Measurements from ENCODE around the gene DZIP1L.

DZIP1L gene

GRCh38 chr3:138079901-138080300 lies 35.5 kb downstream of the DZIP1L start:
- Histone ChIP-seq H3K27me3 (ENCODE audit: low read length) (no peaks in the 10 kb centered on the region), H3K9ac (ENCODE audit: low read length) (no peak overlapping the region), H3K36me3 (ENCODE audit: low read length) (no peaks in the 10 kb centered on the region), H3K4me3 (ENCODE audit: insufficient read depth, low read length, poor library complexity, severe bottlenecking) (no peak overlapping the region), H3K27ac (ENCODE audit: low read depth, low read length) (no peak overlapping the region), H3K79me2 (ENCODE audit: insufficient read depth, low read length) (no peaks in the 10 kb centered on the region), H3K9me3 (ENCODE audit: insufficient read depth, low read length) (no peaks in the 10 kb centered on the region), H2AFZ (ENCODE audit: low read depth, low read length, severe bottlenecking) (no peak overlapping the region), H3F3A (ENCODE audit: insufficient read depth) (no peaks in the 10 kb centered on the region), H3K4me2 (ENCODE audit: low read depth, low read length, poor library complexity, severe bottlenecking) (no peak overlapping the region), H3K9me2 (replicated peaks; ENCODE audit: insufficient read depth, low read length) (no peaks in the 10 kb centered on the region), H4K20me1 (ENCODE audit: low read depth, low read length) (no peaks in the 10 kb centered on the region)
- TF ChIP-seq EZH2phosphoT487 (conservative IDR thresholded peaks at IDR 0.05; ENCODE audit: low read length) (no peak), CTCF (IDR thresholded peaks at IDR 0.05; ENCODE audit: insufficient read depth, low read length, poor library complexity, severe bottlenecking) (no peak)

GRCh38 chr3:138078901-138079344 lies 36.5 kb downstream of the DZIP1L start:
- no peaks in the 10 kb centered on the region for H3K36me3 ChIP-seq (ENCODE audit: low read length)
- H3K4me3 ChIP-seq (ENCODE audit: insufficient read depth, low read length, poor library complexity, severe bottlenecking): no peak overlapping the region
- H3F3A ChIP-seq (ENCODE audit: insufficient read depth): no peaks in the 10 kb centered on the region
- no peaks in the 10 kb centered on the region for H3K9me2 ChIP-seq (replicated peaks; ENCODE audit: insufficient read depth, low read length)
- H3K27ac ChIP-seq (ENCODE audit: low read depth, low read length): no peak overlapping the region
- no peaks in the 10 kb centered on the region for H3K79me2 ChIP-seq (ENCODE audit: insufficient read depth, low read length)
- no peak overlapping the region for H3K9ac ChIP-seq (ENCODE audit: low read length)
- no peak for TF ChIP-seq CTCF (IDR thresholded peaks at IDR 0.05; ENCODE audit: insufficient read depth, low read length, poor library complexity, severe bottlenecking)
- no peaks in the 10 kb centered on the region for H3K27me3 ChIP-seq (ENCODE audit: low read length)
- H3K9me3 ChIP-seq (ENCODE audit: insufficient read depth, low read length): no peaks in the 10 kb centered on the region
- H2AFZ ChIP-seq (ENCODE audit: low read depth, low read length, severe bottlenecking): no peak overlapping the region
- H4K20me1 ChIP-seq (ENCODE audit: low read depth, low read length): no peaks in the 10 kb centered on the region
- no peak overlapping the region for H3K4me2 ChIP-seq (ENCODE audit: low read depth, low read length, poor library complexity, severe bottlenecking)

- Histone ChIP-seq H3K9ac (ENCODE audit: low read length) (no peak overlapping the region), H3K9me3 (ENCODE audit: insufficient read depth, low read length) (no peaks in the 10 kb centered on the region), H3K4me2 (ENCODE audit: low read depth, low read length, poor library complexity, severe bottlenecking) (no peak overlapping the region), H3K9me2 (replicated peaks; ENCODE audit: insufficient read depth, low read length) (no peaks in the 10 kb centered on the region), H3K27me3 (ENCODE audit: low read length) (no peaks in the 10 kb centered on the region), H3K79me2 (ENCODE audit: insufficient read depth, low read length) (no peaks in the 10 kb centered on the region), H3F3A (ENCODE audit: insufficient read depth) (no peaks in the 10 kb centered on the region), H4K20me1 (ENCODE audit: low read depth, low read length) (no peaks in the 10 kb centered on the region), H2AFZ (ENCODE audit: low read depth, low read length, severe bottlenecking) (no peak overlapping the region), H3K4me3 (ENCODE audit: insufficient read depth, low read length, poor library complexity, severe bottlenecking) (no peak overlapping the region), H3K36me3 (ENCODE audit: low read length) (no peaks in the 10 kb centered on the region), H3K27ac (ENCODE audit: low read depth, low read length) (no peak overlapping the region)
- TF ChIP-seq EZH2phosphoT487 (conservative IDR thresholded peaks at IDR 0.05; ENCODE audit: low read length) (no peak), CTCF (IDR thresholded peaks at IDR 0.05; ENCODE audit: insufficient read depth, low read length, poor library complexity, severe bottlenecking) (no peak)
Observed at GRCh38 chr3:138078096-138078495, 37.3 kb downstream of the DZIP1L start.

GRCh38 chr3:138072796-138073195 lies 42.6 kb downstream of the DZIP1L start:
- H3K4me3 ChIP-seq (ENCODE audit: insufficient read depth, low read length, poor library complexity, severe bottlenecking): no peak overlapping the region
- H3K9me3 ChIP-seq (ENCODE audit: insufficient read depth, low read length): no peaks in the 10 kb centered on the region
- no peak overlapping the region for H2AFZ ChIP-seq (ENCODE audit: low read depth, low read length, severe bottlenecking)
- H3K9ac ChIP-seq (ENCODE audit: low read length): no peak overlapping the region
- no peak for TF ChIP-seq EZH2phosphoT487 (conservative IDR thresholded peaks at IDR 0.05; ENCODE audit: low read length)
- TF ChIP-seq CTCF (IDR thresholded peaks at IDR 0.05; ENCODE audit: insufficient read depth, low read length, poor library complexity, severe bottlenecking): no peak
- H3K9me2 ChIP-seq (replicated peaks; ENCODE audit: insufficient read depth, low read length): no peaks in the 10 kb centered on the region
- no peak overlapping the region for H3K27ac ChIP-seq (ENCODE audit: low read depth, low read length)
- H3F3A ChIP-seq (ENCODE audit: insufficient read depth): no peaks in the 10 kb centered on the region
- no peaks in the 10 kb centered on the region for H3K79me2 ChIP-seq (ENCODE audit: insufficient read depth, low read length)
- H3K4me2 ChIP-seq (ENCODE audit: low read depth, low read length, poor library complexity, severe bottlenecking): no peak overlapping the region
- H3K27me3 ChIP-seq (ENCODE audit: low read length): no peaks in the 10 kb centered on the region
- H3K36me3 ChIP-seq (ENCODE audit: low read length): no peaks in the 10 kb centered on the region
- no peaks in the 10 kb centered on the region for H4K20me1 ChIP-seq (ENCODE audit: low read depth, low read length)

Data from SU-DHL-6 (cell line).